Measurements from ENCODE around the gene ALKBH4.
"Not testable (repeated sequence)": the region's sequence is repeated elsewhere in the genome, so short reads cannot be mapped to it uniquely, and the experiment has no call there.

The ALKBH4 gene, protein sequence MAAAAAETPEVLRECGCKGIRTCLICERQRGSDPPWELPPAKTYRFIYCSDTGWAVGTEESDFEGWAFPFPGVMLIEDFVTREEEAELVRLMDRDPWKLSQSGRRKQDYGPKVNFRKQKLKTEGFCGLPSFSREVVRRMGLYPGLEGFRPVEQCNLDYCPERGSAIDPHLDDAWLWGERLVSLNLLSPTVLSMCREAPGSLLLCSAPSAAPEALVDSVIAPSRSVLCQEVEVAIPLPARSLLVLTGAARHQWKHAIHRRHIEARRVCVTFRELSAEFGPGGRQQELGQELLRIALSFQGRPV

GRCh38 chr7:102464577-102465280 lies at the start of gene ALKBH4, which contains the start of gene LRWD1:
Gene ALKBH4, minus strand, starts transcription at chr7:102464863. Its CDS starts 27 bp downstream, at chr7:102464836.
Gene LRWD1, plus strand, starts transcription at chr7:102464984. Its CDS starts 97 bp downstream, at chr7:102465081.
- DNase-seq: peak; percentile 92

GRCh38 chr7:102512642-102513221 lies 48.1 kb upstream of the ALKBH4 start:
- not testable (repeated sequence) for DNase-seq

DNA sequence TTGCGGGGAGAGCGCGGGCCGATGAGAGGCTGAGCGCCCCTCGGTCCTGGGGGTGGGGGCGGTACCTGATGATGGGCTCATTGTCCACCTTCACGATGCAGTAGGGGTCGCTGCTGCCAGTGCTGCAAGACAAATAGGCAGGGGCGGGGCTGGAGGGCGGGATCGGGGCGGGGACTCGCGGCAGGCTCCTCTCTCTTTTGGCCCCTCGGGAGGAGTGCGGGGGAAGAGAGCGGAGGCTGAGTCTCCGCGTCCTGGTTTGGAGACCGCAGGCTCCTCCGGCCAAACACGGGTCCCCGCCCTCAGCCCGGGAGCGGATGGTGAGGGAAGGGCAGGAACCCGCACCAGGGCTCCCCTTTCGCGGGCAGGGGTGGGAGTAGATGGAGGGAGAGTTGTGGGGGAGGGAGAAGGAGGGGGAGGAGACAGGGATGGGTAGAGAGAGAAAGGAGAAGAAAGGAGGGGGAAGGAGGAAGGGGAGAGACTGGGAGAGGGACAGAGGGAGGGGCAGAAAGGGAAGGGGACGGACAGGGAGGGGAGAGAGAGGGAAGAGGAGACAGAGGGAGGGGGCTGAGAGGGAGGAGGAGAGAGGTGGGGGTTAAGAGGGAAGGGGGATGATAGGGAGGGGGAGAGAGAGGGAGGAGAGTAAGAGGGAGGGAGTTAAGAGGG lies 47.3 kb upstream of the ALKBH4 start:
- not testable (repeated sequence) for DNase-seq

DNA sequence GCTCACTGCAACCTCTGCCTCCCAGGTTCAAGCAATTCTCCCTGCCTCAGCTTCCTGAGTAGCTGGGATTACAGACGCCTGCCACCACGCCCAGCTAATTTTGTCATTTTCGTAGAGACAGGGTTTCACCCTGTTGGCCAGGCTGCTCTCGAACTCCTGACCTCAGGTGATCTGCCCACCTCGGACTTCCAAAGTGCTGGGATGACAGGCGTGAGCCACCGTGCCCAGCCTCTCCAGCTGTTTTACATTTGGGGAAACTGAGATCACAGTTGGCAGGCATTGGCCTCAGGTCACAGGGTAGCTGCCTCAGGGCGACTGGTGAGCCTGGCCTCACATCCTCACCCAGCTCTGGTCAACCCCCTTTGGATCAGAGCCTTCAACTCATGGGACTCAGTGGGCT lies 45.9 kb upstream of the ALKBH4 start:
- not testable (repeated sequence) for DNase-seq

- not testable (repeated sequence) for DNase-seq
Measured at GRCh38 chr7:102507410-102508088, 42.9 kb upstream of the ALKBH4 start.

DNA sequence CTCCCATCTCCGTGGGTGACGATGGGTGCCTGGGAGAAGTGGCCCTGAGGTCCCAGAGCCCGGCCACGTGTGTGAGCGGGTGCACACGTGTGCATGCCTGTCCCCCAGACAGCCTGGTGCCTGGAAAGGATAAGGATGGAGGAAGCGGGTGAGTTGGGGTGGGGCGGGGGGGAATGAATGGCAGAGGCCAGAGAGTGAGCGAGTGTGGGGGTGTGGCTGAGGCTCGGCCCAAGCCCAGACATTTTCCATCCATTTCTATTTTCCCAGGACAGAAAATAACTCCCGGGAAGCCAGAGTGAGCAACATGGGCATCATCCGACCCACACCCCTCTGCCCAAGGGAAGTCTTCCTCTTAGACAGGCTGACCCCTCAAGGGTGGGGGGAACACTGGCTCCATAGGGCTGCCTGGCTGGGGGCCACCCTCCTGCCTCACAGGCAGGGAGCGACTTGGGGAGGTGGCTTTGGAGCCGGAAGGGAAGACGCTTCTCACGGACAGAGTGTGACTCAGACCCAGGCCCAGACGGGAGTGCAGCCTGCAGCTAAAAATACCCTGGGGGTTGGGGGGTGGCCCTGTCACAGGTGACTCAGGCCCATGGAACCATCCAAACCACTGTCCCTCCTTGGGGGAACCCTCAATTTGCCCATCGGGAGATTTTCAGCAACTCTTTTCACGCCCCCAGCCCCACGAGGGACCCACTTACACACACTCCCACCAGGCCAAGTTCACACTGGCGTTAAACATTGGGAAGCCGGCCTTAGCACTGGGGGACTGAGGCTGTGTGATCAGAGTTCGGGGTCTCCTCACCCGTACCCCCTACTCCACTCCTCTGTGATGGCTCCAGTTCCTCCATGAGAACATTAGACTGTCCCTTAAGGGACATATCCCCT lies 40.9 kb upstream of the ALKBH4 start:
- DNase-seq: not testable (repeated sequence)

DNA sequence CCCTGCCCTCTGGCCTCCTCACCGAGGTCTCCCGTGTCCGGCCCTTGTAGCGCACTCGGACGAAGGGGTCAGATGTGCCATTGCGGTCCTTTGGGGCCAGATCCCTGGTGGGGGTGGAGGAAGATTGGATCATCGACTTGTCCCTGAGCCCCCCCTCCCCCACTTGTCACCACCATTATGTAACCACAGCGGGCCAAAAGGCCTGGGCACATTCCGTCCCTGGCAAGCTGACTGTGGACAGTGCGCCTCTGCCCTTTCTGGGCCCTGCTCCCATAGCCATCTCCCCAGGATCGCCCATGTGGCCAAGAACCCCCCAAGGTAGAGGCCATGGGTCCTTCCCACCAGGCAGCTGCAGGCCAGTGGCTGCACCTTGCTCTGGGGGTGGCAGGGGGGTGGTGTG lies 38.5 kb upstream of the ALKBH4 start:
- not testable (repeated sequence) for DNase-seq

DNA sequence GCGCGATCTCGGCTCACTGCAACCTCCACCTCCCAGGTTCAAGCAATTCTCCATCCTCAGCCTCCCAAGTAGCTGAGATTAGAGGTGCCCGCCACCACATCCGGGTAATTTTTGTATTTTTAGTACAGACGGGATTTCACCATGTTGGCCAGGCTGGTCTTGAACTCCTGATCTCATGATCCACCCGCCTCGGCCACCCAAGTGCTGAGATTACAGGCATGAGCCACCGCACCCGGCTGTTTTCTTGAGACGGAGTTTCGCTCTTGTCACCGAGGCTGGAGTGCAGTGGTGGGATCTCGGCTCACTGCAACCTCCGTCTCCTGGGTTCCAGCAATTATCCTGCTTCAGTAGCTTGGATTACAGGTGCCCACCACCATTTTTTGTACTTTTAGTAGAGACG lies 33.7 kb upstream of the ALKBH4 start:
- not testable (repeated sequence) for DNase-seq

DNA sequence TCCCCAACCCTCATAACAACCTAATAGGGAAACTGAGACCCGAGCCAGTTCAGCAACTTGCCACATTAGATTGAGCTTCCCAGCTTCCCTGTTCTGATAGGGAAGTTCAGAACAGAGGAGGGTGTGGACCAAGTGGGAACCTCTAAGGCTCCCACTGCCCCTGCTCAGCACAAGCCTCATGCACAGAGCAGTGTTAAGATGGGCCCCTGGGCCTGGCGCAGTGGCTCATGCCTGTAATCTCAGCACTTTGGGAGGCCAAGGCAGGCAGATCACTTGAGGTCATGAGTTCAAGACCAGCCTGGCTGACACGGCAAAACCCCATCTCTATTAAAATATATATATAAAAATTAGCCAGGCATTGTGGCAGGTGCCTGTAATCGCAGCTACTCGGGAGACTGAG lies 32.6 kb upstream of the ALKBH4 start:
- DNase-seq: not testable (repeated sequence)

- DNase-seq: not testable (repeated sequence)
Measured at GRCh38 chr7:102496861-102497260, 32.2 kb upstream of the ALKBH4 start.

GRCh38 chr7:102494473-102495149 lies 29.9 kb upstream of the ALKBH4 start:
- not testable (repeated sequence) for DNase-seq

- peak; percentile 19 for DNase-seq
Measured at GRCh38 chr7:102494026-102494425, 29.4 kb upstream of the ALKBH4 start.

- not testable (repeated sequence) for DNase-seq
Measured at GRCh38 chr7:102493220-102493935, 28.7 kb upstream of the ALKBH4 start.

DNA sequence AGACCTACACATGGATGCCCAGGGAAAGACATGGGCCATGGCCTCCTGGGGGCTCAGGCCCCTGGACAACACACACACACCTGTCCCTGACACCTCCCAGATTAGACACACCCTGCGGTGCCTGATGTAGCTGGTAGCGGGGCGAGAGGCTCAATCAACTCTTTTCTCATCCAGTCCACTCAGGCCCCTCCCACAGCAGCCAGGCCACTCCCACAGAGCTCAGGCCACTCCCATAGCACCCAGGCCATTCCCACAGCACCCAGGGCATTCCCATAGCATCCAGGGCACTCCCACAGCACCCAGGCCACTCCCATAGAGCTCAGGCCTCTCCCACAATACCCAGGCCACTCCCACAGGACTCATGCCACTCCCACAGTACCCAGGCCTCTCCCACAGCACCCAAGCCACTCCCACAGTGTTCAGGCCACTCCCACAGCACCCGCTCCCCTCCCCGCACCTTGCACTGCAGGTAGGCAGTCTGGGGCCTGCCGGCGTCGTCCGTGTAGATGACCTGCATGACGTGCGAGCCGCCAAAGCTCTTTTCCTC lies 25.9 kb upstream of the ALKBH4 start:
- DNase-seq: peak; percentile 39

DNA sequence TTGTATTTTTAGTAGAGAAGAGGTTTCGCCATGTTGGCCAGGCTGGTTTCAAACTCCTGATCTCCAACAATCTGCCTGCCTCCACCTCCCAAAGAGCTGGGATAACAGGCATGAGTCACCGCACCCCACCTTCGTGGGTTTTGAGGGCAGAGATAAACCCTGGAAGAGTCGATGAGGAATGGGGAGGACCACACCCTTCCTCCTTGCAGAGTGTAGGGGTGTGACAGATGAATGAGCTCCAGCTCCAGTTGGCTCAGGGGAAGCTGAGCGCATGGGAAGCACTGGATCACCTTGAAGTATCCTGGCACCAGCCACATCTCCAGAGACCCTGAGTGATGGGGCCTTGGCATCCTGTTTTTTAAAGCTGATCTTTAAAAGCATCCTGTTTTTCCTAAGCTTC lies 19.7 kb upstream of the ALKBH4 start:
- DNase-seq: not testable (repeated sequence)

- not testable (repeated sequence) for DNase-seq
Measured at GRCh38 chr7:102481962-102482361, 17.3 kb upstream of the ALKBH4 start.

DNA sequence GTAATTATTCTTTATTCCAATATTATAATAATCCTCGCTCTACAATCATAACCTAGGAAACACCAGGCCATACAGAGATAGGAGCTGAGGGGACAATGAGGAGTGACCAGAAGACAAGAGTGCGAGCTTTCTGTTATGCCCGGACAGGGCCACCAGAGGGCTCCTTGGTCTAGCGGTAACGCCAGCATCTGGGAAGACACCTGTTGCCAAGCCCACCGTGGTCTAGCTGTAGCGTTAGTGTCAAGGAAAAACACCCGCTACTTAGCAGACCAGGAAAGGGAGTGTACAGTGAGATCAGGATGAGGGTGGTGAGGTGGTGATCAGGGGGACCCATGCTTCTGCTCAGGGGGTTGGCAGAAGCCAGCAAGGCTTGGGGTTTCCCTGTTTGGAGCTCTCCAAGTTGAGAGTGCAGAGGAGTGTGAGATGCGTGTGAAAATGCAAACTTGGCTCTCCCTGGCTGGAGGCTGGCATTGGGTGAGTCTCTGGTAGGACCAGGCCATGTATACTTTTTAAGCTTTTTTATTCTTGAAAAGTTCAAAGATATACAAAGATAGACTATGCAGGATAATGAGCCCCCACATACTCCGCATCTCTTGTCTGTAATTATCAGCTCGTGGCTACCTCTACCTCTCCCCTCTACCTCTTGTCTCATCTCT lies 15.4 kb upstream of the ALKBH4 start:
- not testable (repeated sequence) for DNase-seq

GRCh38 chr7:102479209-102479584 lies 14.5 kb upstream of the ALKBH4 start:
- not testable (repeated sequence) for DNase-seq
